ENCODE measurements around the gene ZNF516.

The ZNF516 gene

DNA sequence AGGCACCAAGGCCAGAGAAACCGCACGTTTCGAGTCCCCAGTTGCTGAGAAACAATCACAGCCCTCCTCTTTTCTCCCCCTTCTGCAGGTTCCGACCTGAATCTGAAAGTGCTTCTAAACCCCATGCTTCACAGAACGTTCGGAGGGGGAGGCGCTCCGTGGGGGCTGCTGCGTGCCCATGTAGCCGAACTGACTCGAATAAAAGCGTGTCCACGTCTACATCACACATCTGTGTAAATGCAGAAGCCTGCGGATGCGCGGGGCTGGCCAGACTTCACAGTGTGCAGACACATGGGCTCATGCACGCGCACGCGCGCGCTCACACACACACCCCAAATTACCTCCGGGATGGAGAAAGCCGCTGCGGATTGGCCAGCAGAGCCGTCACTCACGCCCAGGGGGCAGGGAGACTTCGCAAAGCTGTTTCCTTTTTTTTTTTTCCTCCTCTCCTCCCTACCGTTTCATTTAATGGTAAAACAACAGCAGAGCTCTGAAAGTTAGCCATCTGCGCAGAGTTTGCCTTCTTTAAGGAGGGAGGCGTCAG, 2.3 kb downstream of the ZNF516 start (continued):
- peak; percentile 73; the same call in 1 of the 2 replicates for TF ChIP-seq ZNF341 (tag by site-specific recombination; IDR thresholded peaks at IDR 0.05; ENCODE audit: low read depth)
- TF ChIP-seq, protein P1, sequence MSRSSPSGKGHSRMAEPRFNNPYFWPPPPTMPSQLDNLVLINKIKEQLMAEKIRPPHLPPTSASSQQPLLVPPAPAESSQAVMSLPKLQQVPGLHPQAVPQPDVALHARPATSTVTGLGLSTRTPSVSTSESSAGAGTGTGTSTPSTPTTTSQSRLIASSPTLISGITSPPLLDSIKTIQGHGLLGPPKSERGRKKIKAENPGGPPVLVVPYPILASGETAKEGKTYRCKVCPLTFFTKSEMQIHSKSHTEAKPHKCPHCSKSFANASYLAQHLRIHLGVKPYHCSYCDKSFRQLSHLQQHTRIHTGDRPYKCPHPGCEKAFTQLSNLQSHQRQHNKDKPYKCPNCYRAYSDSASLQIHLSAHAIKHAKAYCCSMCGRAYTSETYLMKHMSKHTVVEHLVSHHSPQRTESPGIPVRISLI (tag by site-specific recombination; IDR thresholded peaks at IDR 0.05), result peak; percentile 89
- no peak for TF ChIP-seq ZNF701 (tag by site-specific recombination; IDR thresholded peaks at IDR 0.05)
- peak; percentile 76 for TF ChIP-seq SP2 (tag by site-specific recombination; IDR thresholded peaks at IDR 0.05)
- TF ChIP-seq ZNF24 (tag by site-specific recombination; IDR thresholded peaks at IDR 0.05), result no peak
- no peak for TF ChIP-seq ZNF404 (tag by site-specific recombination; IDR thresholded peaks at IDR 0.05)
- TF ChIP-seq ZNF37A (tag by site-specific recombination; IDR thresholded peaks at IDR 0.05), result no peak
- no peak for TF ChIP-seq ZSCAN23 (tag by site-specific recombination; IDR thresholded peaks at IDR 0.05)
- TF ChIP-seq, protein P2, sequence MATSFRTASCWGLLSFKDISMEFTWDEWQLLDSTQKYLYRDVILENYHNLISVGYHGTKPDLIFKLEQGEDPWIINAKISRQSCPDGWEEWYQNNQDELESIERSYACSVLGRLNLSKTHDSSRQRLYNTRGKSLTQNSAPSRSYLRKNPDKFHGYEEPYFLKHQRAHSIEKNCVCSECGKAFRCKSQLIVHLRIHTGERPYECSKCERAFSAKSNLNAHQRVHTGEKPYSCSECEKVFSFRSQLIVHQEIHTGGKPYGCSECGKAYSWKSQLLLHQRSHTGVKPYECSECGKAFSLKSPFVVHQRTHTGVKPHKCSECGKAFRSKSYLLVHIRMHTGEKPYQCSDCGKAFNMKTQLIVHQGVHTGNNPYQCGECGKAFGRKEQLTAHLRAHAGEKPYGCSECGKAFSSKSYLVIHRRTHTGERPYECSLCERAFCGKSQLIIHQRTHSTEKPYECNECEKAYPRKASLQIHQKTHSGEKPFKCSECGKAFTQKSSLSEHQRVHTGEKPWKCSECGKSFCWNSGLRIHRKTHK (tag by site-specific recombination; IDR thresholded peaks at IDR 0.05), result no peak
- TF ChIP-seq ZNF23 (tag by site-specific recombination; IDR thresholded peaks at IDR 0.05; ENCODE audit: borderline replicate concordance), result no peak
- TF ChIP-seq, protein P3, sequence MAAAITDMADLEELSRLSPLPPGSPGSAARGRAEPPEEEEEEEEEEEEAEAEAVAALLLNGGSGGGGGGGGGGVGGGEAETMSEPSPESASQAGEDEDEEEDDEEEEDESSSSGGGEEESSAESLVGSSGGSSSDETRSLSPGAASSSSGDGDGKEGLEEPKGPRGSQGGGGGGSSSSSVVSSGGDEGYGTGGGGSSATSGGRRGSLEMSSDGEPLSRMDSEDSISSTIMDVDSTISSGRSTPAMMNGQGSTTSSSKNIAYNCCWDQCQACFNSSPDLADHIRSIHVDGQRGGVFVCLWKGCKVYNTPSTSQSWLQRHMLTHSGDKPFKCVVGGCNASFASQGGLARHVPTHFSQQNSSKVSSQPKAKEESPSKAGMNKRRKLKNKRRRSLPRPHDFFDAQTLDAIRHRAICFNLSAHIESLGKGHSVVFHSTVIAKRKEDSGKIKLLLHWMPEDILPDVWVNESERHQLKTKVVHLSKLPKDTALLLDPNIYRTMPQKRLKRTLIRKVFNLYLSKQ (tag by site-specific recombination; IDR thresholded peaks at IDR 0.05; ENCODE audit: borderline replicate concordance), result no peak
- TF ChIP-seq ZNF184 (tag by site-specific recombination; IDR thresholded peaks at IDR 0.05), result no peak
- TF ChIP-seq SCRT2 (tag by site-specific recombination; IDR thresholded peaks at IDR 0.05), result no peak
- no peak for TF ChIP-seq GLI4 (tag by site-specific recombination; IDR thresholded peaks at IDR 0.05)
- TF ChIP-seq ZBTB17 (tag by site-specific recombination; IDR thresholded peaks at IDR 0.05), result peak; percentile 43; the same call in 1 of the 2 replicates
- TF ChIP-seq KLF1 (tag by site-specific recombination; IDR thresholded peaks at IDR 0.05), result 0 out of 2 replicates have a peak, but pooled peaks have one; percentile 10
- no peak for TF ChIP-seq ZNF175 (tag by site-specific recombination; IDR thresholded peaks at IDR 0.05)
- TF ChIP-seq, protein P4, sequence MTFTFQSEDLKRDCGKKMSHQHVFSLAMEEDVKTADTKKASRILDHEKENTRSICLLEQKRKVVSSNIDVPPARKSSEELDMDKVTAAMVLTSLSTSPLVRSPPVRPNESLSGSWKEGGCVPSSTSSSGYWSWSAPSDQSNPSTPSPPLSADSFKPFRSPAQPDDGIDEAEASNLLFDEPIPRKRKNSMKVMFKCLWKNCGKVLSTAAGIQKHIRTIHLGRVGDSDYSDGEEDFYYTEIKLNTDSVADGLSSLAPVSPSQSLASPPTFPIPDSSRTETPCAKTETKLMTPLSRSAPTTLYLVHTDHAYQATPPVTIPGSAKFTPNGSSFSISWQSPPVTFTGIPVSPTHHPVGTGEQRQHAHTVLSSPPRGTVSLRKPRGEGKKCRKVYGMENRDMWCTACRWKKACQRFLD (tag by site-specific recombination; IDR thresholded peaks at IDR 0.05), result no peak
- TF ChIP-seq, protein P5, sequence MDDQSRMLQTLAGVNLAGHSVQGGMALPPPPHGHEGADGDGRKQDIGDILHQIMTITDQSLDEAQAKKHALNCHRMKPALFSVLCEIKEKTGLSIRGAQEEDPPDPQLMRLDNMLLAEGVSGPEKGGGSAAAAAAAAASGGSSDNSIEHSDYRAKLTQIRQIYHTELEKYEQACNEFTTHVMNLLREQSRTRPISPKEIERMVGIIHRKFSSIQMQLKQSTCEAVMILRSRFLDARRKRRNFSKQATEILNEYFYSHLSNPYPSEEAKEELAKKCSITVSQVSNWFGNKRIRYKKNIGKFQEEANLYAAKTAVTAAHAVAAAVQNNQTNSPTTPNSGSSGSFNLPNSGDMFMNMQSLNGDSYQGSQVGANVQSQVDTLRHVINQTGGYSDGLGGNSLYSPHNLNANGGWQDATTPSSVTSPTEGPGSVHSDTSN (CRISPR knock-in tag; IDR thresholded peaks at IDR 0.05), result peak; percentile 75; the same call in 1 of the 2 replicates
- TF ChIP-seq ZNF560 (tag by site-specific recombination; IDR thresholded peaks at IDR 0.05; ENCODE audit: borderline replicate concordance), result no peak
- TF ChIP-seq ZNF76 (tag by site-specific recombination; IDR thresholded peaks at IDR 0.05; ENCODE audit: borderline replicate concordance, low read depth), result no peak

All from HEK293 (cell line).